GM06990 (cell line): ENCODE measurements around the gene ELANE.

Experiments used
- DNase-seq: peaks from one replicate; pipeline ENCODE4 v3.0.0-alpha.2; 2011; ENCODE audit not compliant: insufficient read length; ENCODE audit errors: extremely low read depth
- H3K27me3 ChIP-seq: replicated peaks from 2 replicates; pipeline ENCODE4 v1.6.0; 2011; ENCODE audit warnings: low read length; ENCODE audit not compliant: control insufficient read depth, insufficient read depth
- H3K36me3 ChIP-seq: 2 replicates; pipeline ENCODE4 v1.5.1; 2011; ENCODE audit warnings: low read length; ENCODE audit not compliant: control insufficient read depth, insufficient read depth
- H3K4me3 ChIP-seq: replicated peaks from 2 replicates; pipeline ENCODE4 v1.5.1; 2011; ENCODE audit warnings: low read depth, mild to moderate bottlenecking, control low read depth, low read length
- TF ChIP-seq, protein P1 (sequence below): IDR thresholded peaks from 2 replicates; pipeline ENCODE4 v1.5.1; 2011; ENCODE audit warnings: low read length, control low read depth, mild to moderate bottlenecking, inconsistent platforms; ENCODE audit not compliant: insufficient read depth, poor library complexity, severe bottlenecking

ELANE gene

DNA sequence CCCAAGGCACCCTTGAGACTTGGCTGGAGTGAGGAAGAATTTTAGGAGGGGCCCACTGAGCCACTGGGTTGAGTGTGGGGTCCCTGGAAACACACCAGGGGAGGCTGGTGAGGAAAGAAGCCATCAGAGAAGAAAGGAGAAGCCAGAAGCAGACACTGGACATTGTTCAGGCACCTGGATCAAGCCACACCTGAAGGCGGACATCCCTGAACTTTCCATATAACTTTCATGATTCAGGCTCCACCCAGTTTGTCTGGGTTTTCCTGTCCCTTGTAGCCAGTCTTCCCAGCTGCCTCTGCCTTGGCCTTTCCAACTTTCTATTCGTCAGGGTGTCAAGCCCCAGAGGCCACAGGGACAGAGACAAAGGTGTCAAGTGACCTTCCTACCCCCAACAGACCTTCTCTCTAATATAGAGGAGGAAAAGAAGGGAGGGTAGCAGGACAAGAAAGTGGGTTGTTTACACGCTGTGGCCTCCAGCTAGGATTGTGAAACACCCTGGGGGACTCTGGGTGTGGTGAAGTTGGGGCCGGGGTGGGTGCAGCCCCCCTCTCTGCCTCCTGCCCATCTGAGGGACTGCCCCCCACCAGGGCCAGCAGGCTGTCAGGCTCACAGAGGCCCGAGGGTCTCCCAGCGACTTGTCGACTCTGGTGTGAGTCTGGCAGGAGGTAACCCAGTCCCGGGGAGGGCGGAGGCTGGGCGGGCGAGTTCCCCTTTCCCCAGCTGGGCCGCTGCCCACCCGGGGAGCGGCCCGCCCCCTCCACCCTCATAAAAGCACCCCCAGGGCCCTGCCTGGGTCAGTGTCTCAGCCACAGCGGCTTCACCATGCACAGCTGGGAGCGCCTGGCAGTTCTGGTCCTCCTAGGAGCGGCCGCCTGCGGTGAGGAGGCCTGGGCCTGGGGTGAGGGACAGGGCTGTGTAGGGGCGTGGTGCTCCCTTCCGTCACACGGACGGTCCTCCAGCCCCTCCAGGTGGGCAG, 7.1 kb downstream of the ELANE start, which contains the start of gene CFD:
Gene CFD (plus strand): TSS at position 797 of the 976 bp plus-strand sequence. CDS start 26 bp downstream, at position 823.
- Histone ChIP-seq H3K4me3 (no peak within 1 kb of the TSS; the same call in 1 of the 2 replicates), H3K27me3 (no peaks in the 10 kb centered on the region), H3K36me3 (no peaks in the 10 kb centered on the region)
- DNase-seq: no peak
- TF ChIP-seq, protein P1, sequence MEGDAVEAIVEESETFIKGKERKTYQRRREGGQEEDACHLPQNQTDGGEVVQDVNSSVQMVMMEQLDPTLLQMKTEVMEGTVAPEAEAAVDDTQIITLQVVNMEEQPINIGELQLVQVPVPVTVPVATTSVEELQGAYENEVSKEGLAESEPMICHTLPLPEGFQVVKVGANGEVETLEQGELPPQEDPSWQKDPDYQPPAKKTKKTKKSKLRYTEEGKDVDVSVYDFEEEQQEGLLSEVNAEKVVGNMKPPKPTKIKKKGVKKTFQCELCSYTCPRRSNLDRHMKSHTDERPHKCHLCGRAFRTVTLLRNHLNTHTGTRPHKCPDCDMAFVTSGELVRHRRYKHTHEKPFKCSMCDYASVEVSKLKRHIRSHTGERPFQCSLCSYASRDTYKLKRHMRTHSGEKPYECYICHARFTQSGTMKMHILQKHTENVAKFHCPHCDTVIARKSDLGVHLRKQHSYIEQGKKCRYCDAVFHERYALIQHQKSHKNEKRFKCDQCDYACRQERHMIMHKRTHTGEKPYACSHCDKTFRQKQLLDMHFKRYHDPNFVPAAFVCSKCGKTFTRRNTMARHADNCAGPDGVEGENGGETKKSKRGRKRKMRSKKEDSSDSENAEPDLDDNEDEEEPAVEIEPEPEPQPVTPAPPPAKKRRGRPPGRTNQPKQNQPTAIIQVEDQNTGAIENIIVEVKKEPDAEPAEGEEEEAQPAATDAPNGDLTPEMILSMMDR: no peak

DNA sequence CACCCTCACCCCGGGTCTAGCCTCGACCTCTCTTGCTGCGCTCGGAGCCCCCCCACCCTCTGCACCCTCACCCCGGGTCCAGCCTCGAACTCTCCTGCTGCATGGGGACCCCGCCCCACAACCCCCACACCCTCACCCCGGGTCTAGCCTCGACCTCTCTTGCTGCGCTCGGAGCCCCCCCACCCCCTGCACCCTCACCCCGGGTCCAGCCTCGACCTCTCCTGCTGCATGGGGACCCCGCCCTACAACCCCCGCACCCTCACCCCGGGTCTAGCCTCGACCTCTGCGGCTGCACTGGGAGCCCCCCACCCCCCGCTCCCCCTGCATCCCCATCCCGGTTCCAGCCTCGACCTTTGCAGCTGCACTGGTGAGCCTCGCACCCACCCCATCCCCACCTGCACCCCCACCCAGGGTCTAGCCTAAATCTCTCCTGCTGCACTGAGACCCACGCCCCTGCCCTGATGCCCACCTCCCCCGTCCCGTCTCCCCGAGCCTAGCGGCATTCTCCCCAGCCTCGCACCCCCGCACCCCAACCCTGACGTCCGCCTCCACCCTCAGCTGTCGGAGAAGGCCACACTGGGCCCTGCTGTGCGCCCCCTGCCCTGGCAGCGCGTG, 9.1 kb downstream of the ELANE start:
- no peak overlapping the region for H3K4me3 ChIP-seq

DNA sequence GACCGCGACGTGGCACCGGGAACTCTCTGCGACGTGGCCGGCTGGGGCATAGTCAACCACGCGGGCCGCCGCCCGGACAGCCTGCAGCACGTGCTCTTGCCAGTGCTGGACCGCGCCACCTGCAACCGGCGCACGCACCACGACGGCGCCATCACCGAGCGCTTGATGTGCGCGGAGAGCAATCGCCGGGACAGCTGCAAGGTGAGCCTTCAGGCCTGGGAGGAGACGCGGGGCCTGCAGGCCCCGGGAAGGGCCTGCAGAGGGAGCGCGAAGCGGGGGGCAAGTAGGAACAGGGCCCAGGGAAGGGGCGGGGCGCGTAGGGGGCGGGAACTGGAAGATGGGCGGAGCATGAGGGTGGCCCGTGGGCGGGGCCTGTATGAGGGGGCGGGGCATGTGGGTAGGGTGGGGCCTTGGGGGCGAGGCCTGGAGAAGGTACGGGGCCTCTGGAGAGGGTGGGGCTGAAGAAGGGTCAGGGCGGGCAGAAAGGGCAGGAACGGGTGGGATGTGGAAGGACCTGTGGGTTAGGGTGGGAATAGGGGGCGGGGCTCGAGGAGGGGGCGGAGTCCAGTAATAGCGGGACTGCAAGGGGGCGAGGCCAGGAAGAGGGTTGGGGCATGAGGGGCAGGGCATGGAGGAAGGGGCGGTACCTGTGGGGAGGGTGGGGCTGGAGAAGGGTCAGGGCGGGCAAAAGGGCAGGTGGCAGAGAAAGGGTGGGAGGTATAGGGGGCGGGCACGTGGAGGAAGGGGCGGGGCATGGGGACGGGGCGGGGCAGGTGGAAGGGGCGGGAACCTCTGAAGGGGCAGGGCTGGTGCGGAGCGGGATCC, 9.9 kb downstream of the ELANE start:
- TF ChIP-seq, protein P1: no peak
- H3K27me3 ChIP-seq: no peaks in the 10 kb centered on the region
- H3K4me3 ChIP-seq: no peak overlapping the region
- DNase-seq: peak; percentile 75
- no peaks in the 10 kb centered on the region for H3K36me3 ChIP-seq

More for the DNA sequence above, 9.1 kb downstream of the ELANE start:
- TF ChIP-seq, protein P1: no peak
- DNase-seq: no peak
- no peaks in the 10 kb centered on the region for H3K36me3 ChIP-seq
- no peaks in the 10 kb centered on the region for H3K27me3 ChIP-seq

DNA sequence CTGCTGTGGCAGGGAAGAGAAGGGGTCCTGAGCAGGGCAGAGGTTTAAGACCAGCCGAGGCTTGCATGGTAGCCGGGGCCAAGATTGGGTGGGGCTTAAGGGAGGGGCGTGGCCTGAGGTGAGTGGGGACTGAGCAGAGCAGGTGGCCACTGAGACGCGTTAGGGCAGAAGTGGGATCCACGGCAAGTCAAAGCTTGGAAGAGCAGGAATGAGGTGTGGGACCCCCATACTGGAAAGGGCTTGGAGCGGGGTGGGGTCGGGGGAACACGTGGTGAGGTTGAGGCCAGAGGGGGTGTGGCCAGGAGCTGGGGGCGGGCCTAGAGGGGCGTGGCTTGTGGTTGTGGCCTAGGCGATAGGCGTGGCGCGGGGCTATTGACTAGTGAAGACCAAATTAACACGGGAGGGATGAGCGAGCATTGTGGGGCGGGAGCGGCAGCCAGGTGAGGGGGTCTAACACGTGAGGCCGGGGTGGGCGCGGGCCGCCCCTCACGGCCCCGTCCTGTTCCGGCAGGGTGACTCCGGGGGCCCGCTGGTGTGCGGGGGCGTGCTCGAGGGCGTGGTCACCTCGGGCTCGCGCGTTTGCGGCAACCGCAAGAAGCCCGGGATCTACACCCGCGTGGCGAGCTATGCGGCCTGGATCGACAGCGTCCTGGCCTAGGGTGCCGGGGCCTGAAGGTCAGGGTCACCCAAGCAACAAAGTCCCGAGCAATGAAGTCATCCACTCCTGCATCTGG, 10.6 kb downstream of the ELANE start:
- TF ChIP-seq, protein P1: no peak
- no peak overlapping the region for H3K4me3 ChIP-seq

DNA sequence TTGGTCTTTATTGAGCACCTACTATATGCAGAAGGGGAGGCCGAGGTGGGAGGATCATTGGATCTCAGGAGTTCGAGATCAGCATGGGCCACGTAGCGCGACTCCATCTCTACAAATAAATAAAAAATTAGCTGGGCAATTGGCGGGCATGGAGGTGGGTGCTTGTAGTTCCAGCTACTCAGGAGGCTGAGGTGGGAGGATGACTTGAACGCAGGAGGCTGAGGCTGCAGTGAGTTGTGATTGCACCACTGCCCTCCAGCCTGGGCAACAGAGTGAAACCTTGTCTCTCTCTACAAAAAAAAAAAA, 11.2 kb downstream of the ELANE start:
- Histone ChIP-seq H3K4me3 (no peak overlapping the region), H3K27me3 (no peaks in the 10 kb centered on the region), H3K36me3 (peaks cover 3% of the 10 kb centered on the region; the same call in 1 of the 2 replicates)
- TF ChIP-seq, protein P1: no peak
- no peak for DNase-seq

More for the DNA sequence above, 10.6 kb downstream of the ELANE start:
- peak; percentile 81 for DNase-seq
- Histone ChIP-seq H3K27me3 (no peaks in the 10 kb centered on the region), H3K36me3 (peaks cover 3% of the 10 kb centered on the region; the same call in 1 of the 2 replicates)
